SK-N-MC (cell line): ENCODE measurements around the gene KMT2C.

Source experiments
- DNase-seq: peaks from one replicate; pipeline ENCODE4 v3.0.0-alpha.2; 2011; ENCODE audit warnings: low read depth, low spot score
- H3K27ac ChIP-seq: fragments of 200-600 bp; sonication (generic); 2 replicates; pipeline ENCODE4 v1.5.1; 2016; ENCODE audit warnings: mixed run types
- H3K36me3 ChIP-seq: fragments of 200-600 bp; sonication (generic); 2 replicates; pipeline ENCODE4 v1.6.1; 2017; ENCODE audit warnings: antibody characterized with exemption, low read length, mixed read lengths; ENCODE audit not compliant: insufficient read depth
- H3K4me3 ChIP-seq: fragments of 200-600 bp; sonication (generic); 2 replicates; pipeline ENCODE4 v1.5.1; 2016
- H3K9ac ChIP-seq: fragments of 200-600 bp; sonication (generic); 2 replicates; pipeline ENCODE4 v1.8.0; 2017; ENCODE audit warnings: mixed run types, mixed read lengths; ENCODE audit not compliant: insufficient read length
- H3K9me3 ChIP-seq: fragments of 200-600 bp; sonication (generic); 2 replicates; pipeline ENCODE4 v1.6.1; 2017; ENCODE audit warnings: low read depth, mild to moderate bottlenecking, antibody characterized with exemption, low read length, moderate library complexity, mixed read lengths
- EZH2 ChIP-seq: fragments of 200-600 bp; sonication (generic); IDR thresholded peaks from one replicate; pipeline ENCODE4 v1.6.1; 2017; ENCODE audit warnings: antibody characterized with exemption
- FOXP2 ChIP-seq: optimal IDR thresholded peaks from 2 replicates; pipeline ENCODE3; 2011; ENCODE audit warnings: mild to moderate bottlenecking, moderate library complexity; ENCODE audit not compliant: insufficient read depth; ENCODE audit errors: extremely low read length, control extremely low read depth
- POLR2AphosphoS5 ChIP-seq: IDR thresholded peaks from 2 replicates; pipeline ENCODE4 v1.6.1; 2012; ENCODE audit warnings: mild to moderate bottlenecking, low read depth, low read length, borderline replicate concordance

Gene KMT2C

DNA sequence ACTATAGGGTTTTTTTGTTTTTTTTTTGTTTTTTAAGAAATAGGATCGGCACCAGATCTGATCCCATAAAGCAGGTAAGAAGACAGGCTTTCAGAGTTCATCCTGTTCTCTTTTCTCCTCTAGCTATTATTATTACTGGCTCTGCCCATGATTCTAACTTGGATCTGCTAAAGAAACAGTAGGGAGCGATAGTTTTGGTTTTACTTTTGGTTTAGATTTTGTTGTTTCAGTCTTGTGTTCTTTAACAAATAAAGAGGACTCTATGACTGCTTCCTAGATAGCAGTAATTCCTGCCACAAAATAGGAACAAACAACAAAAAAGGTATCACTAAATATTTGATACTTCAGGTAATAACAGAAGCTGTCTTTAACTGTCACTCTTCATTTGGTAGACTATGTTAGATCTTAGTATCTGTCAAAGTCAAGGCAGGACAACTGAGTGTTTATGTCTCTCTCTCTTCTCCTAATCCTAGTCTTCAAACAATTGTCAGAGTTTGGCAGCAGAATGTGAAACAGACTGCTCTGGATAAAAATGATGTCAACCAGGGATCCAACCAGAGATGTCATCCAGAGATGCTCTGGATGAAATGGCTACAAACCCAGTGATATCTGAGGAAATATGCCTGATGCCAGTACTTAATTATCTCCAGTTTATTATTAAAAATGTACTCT, 99.8 kb downstream of the KMT2C start:
- Histone ChIP-seq H3K9ac (no peak overlapping the region), H3K27ac (no peak overlapping the region), H3K4me3 (no peak overlapping the region), H3K36me3 (no peaks in the 10 kb centered on the region), H3K9me3 (no peaks in the 10 kb centered on the region)
- TF ChIP-seq FOXP2 (no peak), EZH2 (no peak), POLR2AphosphoS5 (no peak)
- no peak for DNase-seq

- peaks cover 13% of the 10 kb centered on the region for H3K36me3 ChIP-seq
- no peak overlapping the region for H3K4me3 ChIP-seq
- no peaks in the 10 kb centered on the region for H3K9me3 ChIP-seq
- TF ChIP-seq FOXP2 (no peak), POLR2AphosphoS5 (no peak), EZH2 (no peak)
- H3K9ac ChIP-seq, result no peak overlapping the region
- no peak for DNase-seq
- H3K27ac ChIP-seq, result no peak overlapping the region
Measured at GRCh38 chr7:152333134-152333533, 102.7 kb downstream of the KMT2C start.

- no peaks in the 10 kb centered on the region for H3K9me3 ChIP-seq
- no peak overlapping the region for H3K4me3 ChIP-seq
- peaks cover 23% of the 10 kb centered on the region for H3K36me3 ChIP-seq
- no peak overlapping the region for H3K27ac ChIP-seq
- TF ChIP-seq FOXP2 (no peak), EZH2 (no peak), POLR2AphosphoS5 (no peak)
- H3K9ac ChIP-seq, result no peak overlapping the region
- DNase-seq, result no peak
Measured at GRCh38 chr7:152330827-152331226, 105.0 kb downstream of the KMT2C start.

- no peak overlapping the region for H3K27ac ChIP-seq
- no peaks in the 10 kb centered on the region for H3K9me3 ChIP-seq
- no peak for TF ChIP-seq EZH2
- no peak for TF ChIP-seq FOXP2
- no peak for TF ChIP-seq POLR2AphosphoS5
- no peak overlapping the region for H3K4me3 ChIP-seq
- DNase-seq, result no peak
- H3K36me3 ChIP-seq, result peaks cover 28% of the 10 kb centered on the region
- H3K9ac ChIP-seq, result no peak overlapping the region
Measured at GRCh38 chr7:152329469-152329868, 106.3 kb downstream of the KMT2C start.

- no peak for DNase-seq
- TF ChIP-seq EZH2 (no peak), FOXP2 (no peak), POLR2AphosphoS5 (no peak)
- Histone ChIP-seq H3K9me3 (no peaks in the 10 kb centered on the region), H3K36me3 (peaks cover 30% of the 10 kb centered on the region), H3K4me3 (no peak overlapping the region), H3K27ac (no peak overlapping the region), H3K9ac (no peak overlapping the region)
Measured at GRCh38 chr7:152328234-152328633, 107.6 kb downstream of the KMT2C start.

- H3K9me3 ChIP-seq, result no peaks in the 10 kb centered on the region
- no peak overlapping the region for H3K9ac ChIP-seq
- no peak for DNase-seq
- H3K27ac ChIP-seq, result no peak overlapping the region
- H3K4me3 ChIP-seq, result no peak overlapping the region
- peaks cover 11% of the 10 kb centered on the region; the same call in 1 of the 2 replicates for H3K36me3 ChIP-seq
- TF ChIP-seq EZH2 (no peak), POLR2AphosphoS5 (no peak), FOXP2 (no peak)
Measured at GRCh38 chr7:152315845-152316244, 120.0 kb downstream of the KMT2C start.

DNA sequence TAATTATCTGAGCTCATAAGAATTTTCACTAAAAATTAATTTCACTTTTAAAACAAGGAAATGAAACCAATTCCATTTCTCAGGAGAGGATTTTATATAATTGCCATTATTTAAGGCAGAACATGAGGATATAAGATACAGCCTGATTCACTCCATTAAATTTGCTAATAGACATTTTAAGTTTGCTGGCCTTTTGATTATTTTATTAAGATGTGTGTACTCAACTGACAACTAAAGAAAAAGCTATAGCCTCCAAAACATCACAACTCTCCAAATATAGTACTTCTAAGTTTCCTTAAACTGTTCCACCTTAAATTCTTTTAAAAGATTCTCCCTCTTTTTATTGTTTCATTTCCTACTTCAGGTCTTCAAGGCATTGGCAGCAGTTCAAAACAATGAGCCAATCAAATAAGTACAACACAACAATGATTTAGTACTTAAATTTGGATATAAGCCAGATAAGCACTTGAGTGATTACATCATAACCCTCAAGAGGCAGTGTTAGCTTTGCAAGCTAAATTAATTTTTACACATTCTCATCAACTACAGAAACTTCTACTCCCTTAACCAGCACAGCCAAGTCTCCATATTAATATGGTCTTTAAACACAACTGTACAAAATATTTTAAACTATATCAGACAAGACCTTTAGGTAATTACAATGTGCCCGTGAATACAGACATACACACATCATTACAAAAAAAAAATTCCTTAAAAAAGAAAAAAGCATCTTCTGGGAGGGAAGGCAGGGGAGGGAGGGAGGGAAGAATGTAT, 121.8 kb downstream of the KMT2C start:
- Histone ChIP-seq H3K27ac (peak overlapping the region; percentile 83), H3K9ac (no peak overlapping the region), H3K9me3 (no peaks in the 10 kb centered on the region), H3K36me3 (peaks cover 25% of the 10 kb centered on the region), H3K4me3 (peak overlapping the region; percentile 61)
- peak; percentile 97 for DNase-seq
- TF ChIP-seq POLR2AphosphoS5 (peak; percentile 35; the same call in 1 of the 2 replicates), FOXP2 (no peak)

DNA sequence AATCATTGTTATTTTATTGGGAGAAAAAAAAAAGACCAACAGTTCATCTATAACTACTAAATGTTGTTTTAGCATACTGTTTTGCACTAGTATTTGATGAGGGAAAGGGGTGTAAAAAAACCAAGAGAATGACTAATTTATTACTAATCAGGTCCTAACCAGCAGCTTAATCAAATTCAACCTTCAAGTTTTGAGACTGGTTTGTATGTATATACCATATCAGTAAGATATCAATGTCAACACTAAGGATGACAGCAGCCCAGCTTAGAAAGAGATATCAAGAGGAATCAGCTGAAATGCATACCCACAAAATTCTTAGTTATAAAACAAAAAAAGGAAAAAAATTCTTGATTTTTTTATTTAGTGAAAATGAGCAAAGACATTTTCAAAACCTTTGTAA, 122.6 kb downstream of the KMT2C start:
- peak overlapping the region; percentile 5; the same call in 1 of the 2 replicates for H3K4me3 ChIP-seq
- no peak for DNase-seq
- H3K9me3 ChIP-seq, result no peaks in the 10 kb centered on the region
- H3K36me3 ChIP-seq, result peaks cover 29% of the 10 kb centered on the region
- H3K27ac ChIP-seq, result peak overlapping the region; percentile 83; the same call in 1 of the 2 replicates
- H3K9ac ChIP-seq, result no peak overlapping the region
- TF ChIP-seq POLR2AphosphoS5 (no peak), EZH2 (no peak), FOXP2 (no peak)
